ENCODE measurements around the gene KLHDC10.

KLHDC10 gene

GRCh38 chr7:130099331-130099730 is 29.0 kb downstream of the KLHDC10 start:
- Histone ChIP-seq H3K9me2 (replicated peaks; ENCODE audit: insufficient read depth, low read length) (no peaks in the 10 kb centered on the region), H2AFZ (ENCODE audit: low read depth, low read length, severe bottlenecking) (no peak overlapping the region), H3K36me3 (ENCODE audit: low read length) (no peaks in the 10 kb centered on the region), H3K9ac (ENCODE audit: low read length) (no peak overlapping the region), H3K4me3 (ENCODE audit: insufficient read depth, low read length, poor library complexity, severe bottlenecking) (no peak overlapping the region), H3F3A (ENCODE audit: insufficient read depth) (no peaks in the 10 kb centered on the region), H3K79me2 (ENCODE audit: insufficient read depth, low read length) (no peaks in the 10 kb centered on the region), H3K27me3 (ENCODE audit: low read length) (no peaks in the 10 kb centered on the region), H3K27ac (ENCODE audit: low read depth, low read length) (no peak overlapping the region), H3K9me3 (ENCODE audit: insufficient read depth, low read length) (no peaks in the 10 kb centered on the region), H4K20me1 (ENCODE audit: low read depth, low read length) (no peaks in the 10 kb centered on the region), H3K4me2 (ENCODE audit: low read depth, low read length, poor library complexity, severe bottlenecking) (no peak overlapping the region)
- no peak for TF ChIP-seq CTCF (IDR thresholded peaks at IDR 0.05; ENCODE audit: insufficient read depth, low read length, poor library complexity, severe bottlenecking)

- Histone ChIP-seq H3K79me2 (ENCODE audit: insufficient read depth, low read length) (no peaks in the 10 kb centered on the region), H3K9me3 (ENCODE audit: insufficient read depth, low read length) (no peaks in the 10 kb centered on the region), H3K27ac (ENCODE audit: low read depth, low read length) (no peak overlapping the region), H3K27me3 (ENCODE audit: low read length) (no peaks in the 10 kb centered on the region), H2AFZ (ENCODE audit: low read depth, low read length, severe bottlenecking) (no peak overlapping the region), H3K4me3 (ENCODE audit: insufficient read depth, low read length, poor library complexity, severe bottlenecking) (no peak overlapping the region), H4K20me1 (ENCODE audit: low read depth, low read length) (no peaks in the 10 kb centered on the region), H3K9ac (ENCODE audit: low read length) (no peak overlapping the region), H3K36me3 (ENCODE audit: low read length) (no peaks in the 10 kb centered on the region), H3K4me2 (ENCODE audit: low read depth, low read length, poor library complexity, severe bottlenecking) (no peak overlapping the region), H3F3A (ENCODE audit: insufficient read depth) (no peaks in the 10 kb centered on the region), H3K9me2 (replicated peaks; ENCODE audit: insufficient read depth, low read length) (no peaks in the 10 kb centered on the region)
- TF ChIP-seq CTCF (IDR thresholded peaks at IDR 0.05; ENCODE audit: insufficient read depth, low read length, poor library complexity, severe bottlenecking) (no peak), EZH2phosphoT487 (conservative IDR thresholded peaks at IDR 0.05; ENCODE audit: low read length) (no peak)
Observed at GRCh38 chr7:130102588-130102987, 32.3 kb downstream of the KLHDC10 start.

- Histone ChIP-seq H3F3A (ENCODE audit: insufficient read depth) (no peaks in the 10 kb centered on the region), H2AFZ (ENCODE audit: low read depth, low read length, severe bottlenecking) (no peak overlapping the region), H3K79me2 (ENCODE audit: insufficient read depth, low read length) (no peaks in the 10 kb centered on the region), H3K9me3 (ENCODE audit: insufficient read depth, low read length) (no peaks in the 10 kb centered on the region), H3K9me2 (replicated peaks; ENCODE audit: insufficient read depth, low read length) (no peaks in the 10 kb centered on the region), H4K20me1 (ENCODE audit: low read depth, low read length) (no peaks in the 10 kb centered on the region), H3K9ac (ENCODE audit: low read length) (no peak overlapping the region), H3K4me3 (ENCODE audit: insufficient read depth, low read length, poor library complexity, severe bottlenecking) (no peak overlapping the region), H3K27ac (ENCODE audit: low read depth, low read length) (no peak overlapping the region), H3K36me3 (ENCODE audit: low read length) (no peaks in the 10 kb centered on the region), H3K27me3 (ENCODE audit: low read length) (no peaks in the 10 kb centered on the region), H3K4me2 (ENCODE audit: low read depth, low read length, poor library complexity, severe bottlenecking) (no peak overlapping the region)
- TF ChIP-seq EZH2phosphoT487 (conservative IDR thresholded peaks at IDR 0.05; ENCODE audit: low read length) (no peak), CTCF (IDR thresholded peaks at IDR 0.05; ENCODE audit: insufficient read depth, low read length, poor library complexity, severe bottlenecking) (no peak)
Observed at GRCh38 chr7:130107949-130108674, 37.8 kb downstream of the KLHDC10 start.
